Ascending aorta (tissue), 2 donors: ENCODE measurements around the gene SLC22A6. TPM values are rescaled to one million over a fixed set of nuclear protein-coding genes. Genes with fewer than 3 reads are reported as not detected.

Experiments
- DNase-seq, 2 donors: peaks; one replicate each; pipeline ENCODE4 v3.0.0-alpha.2; 2019; ENCODE audit warnings: low spot score in 2 of 2
- H3K27ac ChIP-seq, 2 donors: fragments of 200-600 bp; sonication (generic); one replicate each; pipeline ENCODE4 v1.5.1; 2016 to 2017; ENCODE audit warnings: mild to moderate bottlenecking in 1 of 2
- H3K27me3 ChIP-seq: fragments of 200-600 bp; sonication (generic); one replicate; pipeline ENCODE4 v1.5.1; 2017
- H3K36me3 ChIP-seq, 2 donors: fragments of 200-600 bp; sonication (generic); one replicate each; pipeline ENCODE4 v1.5.1; 2016
- H3K4me1 ChIP-seq, 2 donors: fragments of 200-600 bp; sonication (generic); one replicate each; pipeline ENCODE4 v1.5.1; 2016 to 2017; ENCODE audit warnings: mild to moderate bottlenecking in 1 of 2
- H3K4me3 ChIP-seq, 2 donors: fragments of 200-600 bp; sonication (generic); one replicate each; pipeline ENCODE4 v1.5.1; 2016 to 2017; ENCODE audit warnings: mild to moderate bottlenecking in 1 of 2
- H3K9me3 ChIP-seq, 2 donors: fragments of 200-600 bp; sonication (generic); one replicate each; pipeline ENCODE4 v1.5.1; 2016
- CTCF ChIP-seq, 3 experiments: fragments of 200-600 bp in 2 of 3; fragments of 450-650 bp in 1 of 3; sonication (generic) in 2 of 3; IDR thresholded peaks; one replicate each; pipeline ENCODE4 v1.5.1; 2016 to 2019; ENCODE audit warnings: antibody characterized with exemption in 3 of 3, mild to moderate bottlenecking in 1 of 3, moderate library complexity in 1 of 3
- intact Hi-C: fragments of 100-400 bp; cut with DNase I; formaldehyde crosslinking; loops from one replicate; pipeline ENCODE4 v1.15.1; 2023
- total RNA-seq: library from RNA; depleted of rRNA; stranded (reverse); fragments of >200 nt; gene quantifications from one replicate; pipeline ENCODE4 v1.1.0, GENCODE V29; 2016

The SLC22A6 gene
- total RNA-seq, 1 donor from 2014 or later = not detected

DNA sequence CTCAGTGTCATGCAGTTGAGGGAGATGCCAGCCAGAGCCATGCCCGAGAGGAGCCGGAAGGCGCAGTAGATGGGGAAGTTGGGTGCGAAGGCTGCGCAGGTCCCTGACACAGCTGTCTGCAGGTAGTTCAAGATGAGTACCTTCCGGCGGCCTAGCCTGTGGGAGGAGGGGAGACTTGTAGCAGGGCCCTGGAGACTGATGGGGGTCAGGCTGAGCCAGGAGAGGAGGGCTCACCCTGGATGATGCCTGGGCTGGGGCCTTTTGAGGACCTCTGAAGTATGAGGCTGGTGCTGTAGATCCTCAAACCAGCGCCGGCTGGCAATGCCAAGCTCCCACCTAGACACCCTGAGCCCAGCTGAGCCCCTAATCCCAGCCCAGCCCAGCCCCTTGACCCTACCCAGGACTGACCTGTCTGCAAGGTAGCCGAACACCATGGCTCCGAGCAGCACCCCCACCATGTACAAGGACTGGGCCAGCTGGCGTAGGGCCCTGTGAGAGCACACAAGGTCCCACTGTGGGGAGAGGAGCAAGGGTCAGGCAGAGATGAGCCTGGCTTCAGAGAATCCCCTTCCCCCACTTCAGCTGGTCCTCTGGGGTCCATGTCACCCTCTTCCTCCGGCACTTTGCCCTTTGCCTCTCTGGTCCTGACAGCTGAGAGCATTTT lies 1.1 kb downstream of the SLC22A6 start:
- intact Hi-C loops = no loop called here
- no peak overlapping the region for H3K27ac ChIP-seq
- H3K4me1 ChIP-seq = no peaks in the 10 kb centered on the region
- H3K4me3 ChIP-seq = no peak overlapping the region
- no peaks in the 10 kb centered on the region for H3K9me3 ChIP-seq
- DNase-seq = no peak
- no peak for TF ChIP-seq CTCF (IDR thresholded peaks at IDR 0.05)
- no peaks in the 10 kb centered on the region for H3K36me3 ChIP-seq
- no peaks in the 10 kb centered on the region for H3K27me3 ChIP-seq

- no peak for DNase-seq
- Histone ChIP-seq H3K4me1 (no peaks in the 10 kb centered on the region), H3K9me3 (no peaks in the 10 kb centered on the region), H3K4me3 (no peak overlapping the region), H3K27me3 (no peaks in the 10 kb centered on the region), H3K27ac (no peak overlapping the region), H3K36me3 (no peaks in the 10 kb centered on the region)
- TF ChIP-seq CTCF (IDR thresholded peaks at IDR 0.05) = no peak
- intact Hi-C loops = no loop called here
These were observed 3.0 kb downstream of the SLC22A6 start for GRCh38 chr11:62981743-62982142.

- no peak for TF ChIP-seq CTCF (IDR thresholded peaks at IDR 0.05)
These were observed 4.5 kb downstream of the SLC22A6 start for GRCh38 chr11:62980133-62980760.

GRCh38 chr11:62976109-62976508 lies 8.7 kb downstream of the SLC22A6 start:
- Histone ChIP-seq H3K27ac (no peak overlapping the region), H3K4me3 (no peak overlapping the region), H3K36me3 (no peaks in the 10 kb centered on the region), H3K9me3 (no peaks in the 10 kb centered on the region), H3K4me1 (no peaks in the 10 kb centered on the region), H3K27me3 (no peaks in the 10 kb centered on the region)
- TF ChIP-seq CTCF (IDR thresholded peaks at IDR 0.05) = no peak
- DNase-seq = no peak
- intact Hi-C loops = no loop called here

More at GRCh38 chr11:62980133-62980760, 4.5 kb downstream of the SLC22A6 start:
- no peaks in the 10 kb centered on the region for H3K4me1 ChIP-seq
- no peak for DNase-seq
- H3K9me3 ChIP-seq = no peaks in the 10 kb centered on the region
- no peak overlapping the region for H3K27ac ChIP-seq
- H3K36me3 ChIP-seq = no peaks in the 10 kb centered on the region
- H3K27me3 ChIP-seq = no peaks in the 10 kb centered on the region
- intact Hi-C loops = no loop called here
- no peak overlapping the region for H3K4me3 ChIP-seq

- no peak overlapping the region for H3K27ac ChIP-seq
- H3K27me3 ChIP-seq = no peaks in the 10 kb centered on the region
- intact Hi-C loops = no loop called here
- no peak overlapping the region for H3K4me3 ChIP-seq
- no peaks in the 10 kb centered on the region for H3K4me1 ChIP-seq
- DNase-seq = no peak
- no peaks in the 10 kb centered on the region for H3K36me3 ChIP-seq
- TF ChIP-seq CTCF (IDR thresholded peaks at IDR 0.05) = peak in 1 of 3 experiments; percentile 26
- no peaks in the 10 kb centered on the region for H3K9me3 ChIP-seq
These were observed 9.8 kb downstream of the SLC22A6 start for GRCh38 chr11:62974848-62975522.
